HCT116 (cell line): ENCODE results near the gene RALB. TPM values are rescaled to one million over a fixed set of nuclear protein-coding genes. Genes with fewer than 3 reads are reported as not detected.

Experiments
- ATAC-seq: fragments of 200-7000 bp; cut with Tn5 transposase; 2 replicates; pipeline ENCODE4 v1.9.1; 2020; ENCODE audit warnings: mild to moderate bottlenecking, moderate library complexity
- BruUV-seq: library from RNA; stranded (reverse); fragments of 400-500 nt; replicated peaks from 2 replicates; lab custom pipeline; 2021; lab: Mats Ljungman, UMichigan
- CTCF ChIA-PET: fragments of 300-600 bp; sonication (Branson Sonifier 250); formaldehyde crosslinking; loops from one replicate; lab custom pipeline; 2021; ENCODE audit warnings: antibody characterized with exemption; lab: Charles Lee
- POLR2A ChIA-PET: fragments of 300-600, 350-600 bp; sonication (Branson Sonifier 250); formaldehyde crosslinking; loops from one replicate; lab custom pipeline; 2021; ENCODE audit warnings: antibody characterized with exemption; lab: Charles Lee
- RAD21 ChIA-PET, 2 experiments: fragments of 300-600 bp; sonication (Branson Sonifier 250); formaldehyde crosslinking; loops; one replicate each; lab custom pipeline; 2023; ENCODE audit warnings: low total read pairs in 2 of 2; ENCODE audit not compliant: uncharacterized antibody in 2 of 2, unreplicated experiment in 2 of 2, low non-redundant PET in 1 of 2; lab: Charles Lee
- DNase-seq: peaks from one replicate; pipeline ENCODE4 v3.0.0-alpha.2; 2010; ENCODE audit warnings: low read depth, low spot score
- H2AFZ ChIP-seq: fragments of 200-600 bp; shearing (Covaris generic), sonication (generic); 2 replicates; pipeline ENCODE4 v1.6.1; 2017; ENCODE audit warnings: low read depth, mixed run types, mixed read lengths, antibody characterized with exemption, low read length; ENCODE audit not compliant: poor library complexity, severe bottlenecking
- H3K27ac ChIP-seq: 2 replicates; pipeline ENCODE4 v1.5.1; 2012; ENCODE audit warnings: low read depth, low read length
- H3K27me3 ChIP-seq: fragments of 200-600 bp; sonication (generic); 2 replicates; pipeline ENCODE4 v1.6.1; 2016; ENCODE audit warnings: mixed run types, low read length, mixed read lengths; ENCODE audit not compliant: insufficient read depth
- H3K36me3 ChIP-seq, 2 experiments: fragments of 200-500 bp in 1 of 2; fragments of 200-600 bp in 1 of 2; sonication (Bioruptor generic) in 1 of 2; sonication (generic) in 1 of 2; 2 replicates each; pipeline versions ENCODE4 v1.5.1 to v1.6.1; 2014 to 2016; ENCODE audit warnings: low read length in 2 of 2, inconsistent platforms in 1 of 2, mixed read lengths in 1 of 2, mixed run types in 1 of 2; ENCODE audit not compliant: insufficient read depth in 2 of 2, control insufficient read depth in 1 of 2
- H3K4me1 ChIP-seq, 2 experiments: fragments of 200-600 bp in 1 of 2; sonication (generic) in 1 of 2; 2 replicates each; pipeline versions ENCODE4 v1.5.1 to v1.6.1; 2012 to 2017; ENCODE audit warnings: low read length in 2 of 2, inconsistent platforms in 1 of 2, mild to moderate bottlenecking in 1 of 2, mixed read lengths in 1 of 2, mixed run types in 1 of 2, moderate library complexity in 1 of 2; ENCODE audit not compliant: insufficient read depth in 2 of 2, control insufficient read depth in 1 of 2
- H3K4me2 ChIP-seq: fragments of 200-600 bp; sonication (generic); 2 replicates; pipeline ENCODE4 v1.6.1; 2017; ENCODE audit warnings: mixed run types, low read length, mixed read lengths
- H3K4me3 ChIP-seq, 2 experiments: fragments of 200-600 bp in 1 of 2; sonication (generic) in 1 of 2; replicated peaks in 1 of 2; 2 replicates each; pipeline ENCODE4 v1.5.1; 2011 to 2016; ENCODE audit warnings: low read length in 2 of 2, control low read depth in 1 of 2, low read depth in 1 of 2, mild to moderate bottlenecking in 1 of 2, mixed read lengths in 1 of 2, mixed run types in 1 of 2
- H3K79me2 ChIP-seq: fragments of 200-600 bp; sonication (generic); 2 replicates; pipeline ENCODE4 v1.6.1; 2017; ENCODE audit warnings: mild to moderate bottlenecking, mixed run types, low read length, moderate library complexity, mixed read lengths; ENCODE audit not compliant: insufficient read depth
- H3K9ac ChIP-seq: fragments of 200-600 bp; sonication (generic); 2 replicates; pipeline ENCODE4 v1.6.1; 2016; ENCODE audit warnings: low read length, mixed read lengths
- H3K9me2 ChIP-seq: fragments of 200-600 bp; sonication (generic), shearing (Covaris generic); 2 replicates; pipeline ENCODE4 v1.6.1; 2017; ENCODE audit warnings: mixed run types, mild to moderate bottlenecking, moderate library complexity; ENCODE audit not compliant: insufficient read depth
- H3K9me3 ChIP-seq, 2 experiments: fragments of 200-500 bp in 1 of 2; fragments of 200-600 bp in 1 of 2; sonication (Bioruptor generic) in 1 of 2; sonication (generic) in 1 of 2; 2 replicates each; pipeline ENCODE4 v1.6.1; 2014 to 2017; ENCODE audit warnings: low read length in 2 of 2, mixed read lengths in 2 of 2, inconsistent platforms in 1 of 2, low read depth in 1 of 2, mild to moderate bottlenecking in 1 of 2, mixed run types in 1 of 2, moderate library complexity in 1 of 2; ENCODE audit not compliant: control insufficient read depth in 1 of 2, insufficient read depth in 1 of 2
- H4K20me1 ChIP-seq: fragments of 200-600 bp; sonication (generic), shearing (Covaris generic); 2 replicates; pipeline ENCODE4 v1.6.1; 2017; ENCODE audit warnings: mixed run types, mild to moderate bottlenecking, moderate library complexity; ENCODE audit not compliant: insufficient read depth
- CBX3 ChIP-seq: IDR thresholded peaks from 2 replicates; pipeline ENCODE4 v1.6.1; 2012; ENCODE audit warnings: low read depth
- ELF1 ChIP-seq: IDR thresholded peaks from 2 replicates; pipeline ENCODE4 v1.6.1; 2012; ENCODE audit warnings: low read depth, borderline replicate concordance
- EZH2 ChIP-seq: fragments of 200-600 bp; sonication (generic); IDR thresholded peaks from 2 replicates; pipeline ENCODE4 v1.6.1; 2017; ENCODE audit warnings: antibody characterized with exemption, mixed run types
- EZH2phosphoT487 ChIP-seq: fragments of 200-600 bp; IDR thresholded peaks from 2 replicates; pipeline ENCODE4 v1.6.1; 2018; ENCODE audit warnings: antibody characterized with exemption, borderline replicate concordance
- MAX ChIP-seq: IDR thresholded peaks from 2 replicates; pipeline ENCODE4 v1.6.1; 2012
- POLR2A ChIP-seq: IDR thresholded peaks from 2 replicates; pipeline ENCODE4 v1.7.0; 2011; ENCODE audit warnings: borderline replicate concordance; ENCODE audit not compliant: insufficient read depth, insufficient read length; ENCODE audit errors: extremely low read depth
- POLR2AphosphoS5 ChIP-seq: IDR thresholded peaks from 2 replicates; pipeline ENCODE4 v1.6.1; 2011; ENCODE audit warnings: mild to moderate bottlenecking, low read depth, low read length, moderate library complexity
- RAD21 ChIP-seq: IDR thresholded peaks from 2 replicates; pipeline ENCODE4 v1.6.1; 2012; ENCODE audit warnings: low read depth, mild to moderate bottlenecking
- REST ChIP-seq: IDR thresholded peaks from 2 replicates; pipeline ENCODE4 v1.6.1; 2012; ENCODE audit warnings: low read depth
- SRF ChIP-seq: IDR thresholded peaks from 2 replicates; pipeline ENCODE4 v1.6.1; 2012; ENCODE audit warnings: low read depth
- YY1 ChIP-seq: IDR thresholded peaks from 2 replicates; pipeline ENCODE4 v1.6.1; 2011; ENCODE audit warnings: low read length, low read depth, moderate library complexity, mild to moderate bottlenecking; ENCODE audit not compliant: insufficient replicate concordance; ENCODE audit errors: extremely low read depth
- ZBTB33 ChIP-seq: IDR thresholded peaks from 2 replicates; pipeline ENCODE4 v1.6.1; 2011; ENCODE audit warnings: mild to moderate bottlenecking, low read length, moderate library complexity; ENCODE audit not compliant: insufficient replicate concordance; ENCODE audit errors: extremely low read depth
- ZFX ChIP-seq: fragments of 450-650 bp; IDR thresholded peaks from 2 replicates; pipeline ENCODE4 v1.6.1; 2017
- intact Hi-C: fragments of 100-400 bp; cut with micrococcal nuclease; formaldehyde crosslinking; loops from 2 replicates; pipeline ENCODE4 v1.10.0; 2022
- total RNA-seq: library from RNA; stranded (reverse); gene quantifications from one replicate; pipeline ENCODE4 v1.2.1, GENCODE V29; 2021; ENCODE audit not compliant: unreplicated experiment

Gene RALB
- total RNA-seq, 1 experiment from 2014 or later: 42.8 TPM

GRCh38 chr2:120243211-120243610 lies 9.4 kb upstream of the RALB start:
- no peaks in the 10 kb centered on the region for H3K9me2 ChIP-seq
- no peaks in the 10 kb centered on the region for H3K27me3 ChIP-seq
- no peaks in the 10 kb centered on the region for H3K79me2 ChIP-seq
- H2AFZ ChIP-seq: no peak overlapping the region
- no peak overlapping the region for H3K4me3 ChIP-seq
- peak overlapping the region; percentile 14 for H3K4me2 ChIP-seq
- DNase-seq (no peak), ATAC-seq (no peak)
- CTCF ChIA-PET: no interaction called here
- RAD21 ChIA-PET: no interaction called here
- no peak for TF ChIP-seq EZH2phosphoT487
- TF ChIP-seq YY1: no peak
- no peak for TF ChIP-seq CBX3
- TF ChIP-seq POLR2A: no peak
- no peak for TF ChIP-seq ELF1
- no peak for TF ChIP-seq MAX
- no peak for TF ChIP-seq REST
- TF ChIP-seq ZBTB33: no peak
- no peak for TF ChIP-seq POLR2AphosphoS5
- TF ChIP-seq EZH2: no peak
- TF ChIP-seq SRF: no peak
- no peak for TF ChIP-seq ZFX
- no peak for TF ChIP-seq RAD21
- no peaks in the 10 kb centered on the region for H3K36me3 ChIP-seq
- no TSS peak for BruUV-seq
- peaks cover 0 to 9% of the 10 kb centered on the region in 2 experiments; a peak in 1 of 4 replicates for H3K9me3 ChIP-seq
- H3K4me1 ChIP-seq: peaks cover 44 to 78% of the 10 kb centered on the region in 2 experiments
- H3K27ac ChIP-seq: peak overlapping the region; percentile 16; the same call in 1 of the 2 replicates
- H3K9ac ChIP-seq: no peak overlapping the region
- POLR2A ChIA-PET: interaction anchor here (1.5 kb wide), 1 partner anchor 9 kb away, joined by 5 read pairs; the partner anchor contains the start of gene RALB
- intact Hi-C loops: no loop called here
- H4K20me1 ChIP-seq: no peaks in the 10 kb centered on the region
